ENCODE measurements around the gene CDKN2B-AS1.

- no peak for TF ChIP-seq FOSL2 (IDR thresholded peaks at IDR 0.05)
- no peak for TF ChIP-seq FOSL2 (CRISPR knock-in tag; IDR thresholded peaks at IDR 0.05)
- 0 out of 5 replicates have a peak, but pooled peaks of 1 of the 2 experiments have one; percentile 19 for TF ChIP-seq JUN (IDR thresholded peaks at IDR 0.05)
- TF ChIP-seq CTCF (IDR thresholded peaks at IDR 0.05): no peak
- no peak for TF ChIP-seq HOXB13 (CRISPR knock-in tag; IDR thresholded peaks at IDR 0.05; ENCODE audit: low read depth)
- TF ChIP-seq E2F6 (IDR thresholded peaks at IDR 0.05; ENCODE audit: borderline replicate concordance, low read depth): no peak
- TF ChIP-seq PHF8 (IDR thresholded peaks at IDR 0.05; ENCODE audit: borderline replicate concordance, low read depth): no peak
- no peak for TF ChIP-seq RCOR1 (IDR thresholded peaks at IDR 0.05; ENCODE audit: low read depth, low read length)
These were observed 170.6 kb downstream of the CDKN2B-AS1 start for GRCh38 chr9:22165144-22165543.
